Calu3 (cell line): ENCODE measurements around the gene HCST. TPM values are rescaled to one million over a fixed set of nuclear protein-coding genes. Genes with fewer than 3 reads are reported as not detected.
"Not testable (repeated sequence)": the region's sequence is repeated elsewhere in the genome, so short reads cannot be mapped to it uniquely, and the experiment has no call there.

Experiments used
- BruUV-seq: library from RNA; stranded (reverse); fragments of 400-500 nt; replicated peaks from 2 replicates; lab custom pipeline; 2021; lab: Mats Ljungman, UMichigan
- CTCF ChIA-PET: fragments of 300-600 bp; sonication (Branson Sonifier 250); formaldehyde crosslinking; loops from one replicate; lab custom pipeline; 2022; ENCODE audit warnings: antibody characterized with exemption; lab: Charles Lee
- DNase-seq: peaks from one replicate; pipeline ENCODE4 v3.0.0; 2022
- H3K27ac Mint-ChIP-seq: one replicate; pipeline ENCODE4 v1.8.0; 2022; ENCODE audit warnings: mixed read lengths; ENCODE audit not compliant: unreplicated experiment
- H3K27me3 Mint-ChIP-seq: one replicate; pipeline ENCODE4 v1.8.0; 2022; ENCODE audit warnings: mixed read lengths; ENCODE audit not compliant: unreplicated experiment
- H3K36me3 Mint-ChIP-seq: one replicate; pipeline ENCODE4 v1.8.0; 2022; ENCODE audit warnings: mild to moderate bottlenecking, moderate library complexity, mixed read lengths; ENCODE audit not compliant: insufficient read depth, unreplicated experiment
- H3K4me1 Mint-ChIP-seq: one replicate; pipeline ENCODE4 v1.8.0; 2022; ENCODE audit warnings: mild to moderate bottlenecking, low read depth, mixed read lengths; ENCODE audit not compliant: unreplicated experiment
- H3K4me3 Mint-ChIP-seq: one replicate; pipeline ENCODE4 v1.8.0; 2022; ENCODE audit warnings: mild to moderate bottlenecking, low read depth, moderate library complexity, mixed read lengths; ENCODE audit not compliant: unreplicated experiment
- H3K9me3 Mint-ChIP-seq: one replicate; pipeline ENCODE4 v1.8.0; 2022; ENCODE audit warnings: low read depth, mixed read lengths; ENCODE audit not compliant: unreplicated experiment
- intact Hi-C: fragments of 100-400 bp; cut with micrococcal nuclease; formaldehyde crosslinking; loops from one replicate; pipeline ENCODE4 v1.10.0; 2022; ENCODE audit not compliant: unreplicated experiment
- total RNA-seq: library from RNA; stranded (reverse); gene quantifications from 2 replicates; pipeline ENCODE4 v1.2.3, GENCODE V29; 2022
- TF ChIP-seq, protein P1 (sequence below): fragments of 200-600 bp; IDR thresholded peaks from one replicate; pipeline ENCODE4 v1.8.0; 2022; ENCODE audit warnings: antibody characterized with exemption; ENCODE audit not compliant: unreplicated experiment

Gene HCST
- total RNA-seq, 1 experiment from 2014 or later: not detected

DNA sequence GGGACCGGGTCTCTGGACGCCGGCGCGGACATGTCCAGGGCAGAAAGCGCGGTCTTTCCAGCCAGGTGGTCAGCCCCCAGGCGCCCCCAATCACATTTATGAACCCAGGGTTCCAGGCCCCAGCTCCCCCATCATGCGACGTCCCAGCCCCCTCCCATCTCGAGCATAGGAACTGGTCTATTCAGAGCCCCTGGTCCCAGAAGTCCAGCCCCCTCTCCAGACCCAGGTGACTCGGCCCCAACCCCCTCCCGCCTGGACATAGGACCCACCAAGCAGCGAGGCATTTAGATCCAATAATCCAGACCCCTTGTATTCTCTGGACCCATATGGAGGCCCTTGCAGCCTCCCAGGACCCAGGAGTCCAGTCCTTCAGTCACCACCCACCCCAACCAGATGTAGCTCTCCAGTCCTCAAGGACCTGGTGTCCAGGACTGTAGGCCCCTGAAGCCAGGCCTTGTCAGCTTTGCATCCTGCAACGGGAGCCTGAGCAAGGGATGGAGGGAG lies 33.5 kb upstream of the HCST start:
- intact Hi-C loops: no loop called here
- H3K27me3 Mint-ChIP-seq: peaks cover 73% of the 10 kb centered on the region
- H3K36me3 Mint-ChIP-seq: peaks cover 17% of the 10 kb centered on the region
- H3K9me3 Mint-ChIP-seq: no peaks in the 10 kb centered on the region
- CTCF ChIA-PET: interaction anchor here (0.6 to 0.7 kb wide), 2 partner anchors 52 to 124 kb away, joined by 3 to 4 read pairs; no protein-coding TSS in a partner anchor
- H3K4me1 Mint-ChIP-seq: peaks cover 13% of the 10 kb centered on the region
- H3K4me3 Mint-ChIP-seq: peak overlapping the region; percentile 58
- H3K27ac Mint-ChIP-seq: no peak overlapping the region
- no TSS peak for BruUV-seq
- DNase-seq: no peak
- TF ChIP-seq, protein P1, sequence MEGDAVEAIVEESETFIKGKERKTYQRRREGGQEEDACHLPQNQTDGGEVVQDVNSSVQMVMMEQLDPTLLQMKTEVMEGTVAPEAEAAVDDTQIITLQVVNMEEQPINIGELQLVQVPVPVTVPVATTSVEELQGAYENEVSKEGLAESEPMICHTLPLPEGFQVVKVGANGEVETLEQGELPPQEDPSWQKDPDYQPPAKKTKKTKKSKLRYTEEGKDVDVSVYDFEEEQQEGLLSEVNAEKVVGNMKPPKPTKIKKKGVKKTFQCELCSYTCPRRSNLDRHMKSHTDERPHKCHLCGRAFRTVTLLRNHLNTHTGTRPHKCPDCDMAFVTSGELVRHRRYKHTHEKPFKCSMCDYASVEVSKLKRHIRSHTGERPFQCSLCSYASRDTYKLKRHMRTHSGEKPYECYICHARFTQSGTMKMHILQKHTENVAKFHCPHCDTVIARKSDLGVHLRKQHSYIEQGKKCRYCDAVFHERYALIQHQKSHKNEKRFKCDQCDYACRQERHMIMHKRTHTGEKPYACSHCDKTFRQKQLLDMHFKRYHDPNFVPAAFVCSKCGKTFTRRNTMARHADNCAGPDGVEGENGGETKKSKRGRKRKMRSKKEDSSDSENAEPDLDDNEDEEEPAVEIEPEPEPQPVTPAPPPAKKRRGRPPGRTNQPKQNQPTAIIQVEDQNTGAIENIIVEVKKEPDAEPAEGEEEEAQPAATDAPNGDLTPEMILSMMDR: no peak

DNA sequence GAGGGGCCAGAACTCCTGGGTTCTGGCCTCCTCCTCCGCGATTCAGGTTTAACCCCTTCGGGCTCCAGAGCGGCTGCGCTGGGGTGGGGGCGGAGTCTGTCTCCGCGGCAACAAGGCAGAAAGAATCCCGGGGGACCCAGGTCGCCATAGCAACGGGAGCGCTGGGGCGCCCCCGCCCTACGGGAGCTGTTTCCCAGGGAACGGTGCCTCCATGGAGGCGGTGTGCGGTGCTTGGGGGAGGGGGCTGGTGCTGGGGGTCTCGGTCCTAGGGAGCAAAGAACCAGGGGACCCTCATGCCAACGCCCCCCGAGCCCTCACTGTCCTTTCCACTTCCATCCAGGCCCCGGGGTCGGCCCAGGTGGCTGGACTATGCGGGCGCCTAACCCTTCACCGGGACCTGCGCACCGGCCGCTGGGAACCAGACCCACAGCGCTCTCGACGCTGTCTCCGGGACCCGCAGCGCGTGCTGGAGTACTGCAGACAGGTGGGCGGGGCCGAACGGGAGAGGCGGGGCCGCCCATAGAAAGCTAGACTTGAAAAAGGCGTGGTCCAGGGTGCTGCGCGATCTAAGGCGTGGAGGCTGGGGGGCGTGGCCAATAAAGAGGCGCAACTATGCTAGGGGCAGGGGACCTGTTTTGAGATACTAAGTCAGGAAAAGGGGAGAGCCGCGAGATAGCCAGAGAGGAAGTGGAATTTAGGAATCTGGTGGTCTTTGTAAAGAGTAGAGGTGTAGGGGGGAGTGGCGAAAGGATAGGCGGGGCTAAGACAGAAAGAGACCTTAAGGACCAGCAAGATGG lies 32.8 kb upstream of the HCST start:
- BruUV-seq: no TSS peak
- Mint-ChIP-seq H3K9me3 (no peaks in the 10 kb centered on the region), H3K27me3 (peaks cover 73% of the 10 kb centered on the region), H3K36me3 (peaks cover 17% of the 10 kb centered on the region), H3K4me3 (peak overlapping the region; percentile 58), H3K27ac (peak overlapping the region; percentile 46), H3K4me1 (peaks cover 13% of the 10 kb centered on the region)
- TF ChIP-seq, protein P1: no peak
- intact Hi-C loops: no loop called here
- DNase-seq: peak; percentile 91
- CTCF ChIA-PET: interaction anchor here (0.5 to 0.7 kb wide), 2 partner anchors 39 to 62 kb away, joined by 3 read pairs; partner anchors contain the start of gene TYROBP

DNA sequence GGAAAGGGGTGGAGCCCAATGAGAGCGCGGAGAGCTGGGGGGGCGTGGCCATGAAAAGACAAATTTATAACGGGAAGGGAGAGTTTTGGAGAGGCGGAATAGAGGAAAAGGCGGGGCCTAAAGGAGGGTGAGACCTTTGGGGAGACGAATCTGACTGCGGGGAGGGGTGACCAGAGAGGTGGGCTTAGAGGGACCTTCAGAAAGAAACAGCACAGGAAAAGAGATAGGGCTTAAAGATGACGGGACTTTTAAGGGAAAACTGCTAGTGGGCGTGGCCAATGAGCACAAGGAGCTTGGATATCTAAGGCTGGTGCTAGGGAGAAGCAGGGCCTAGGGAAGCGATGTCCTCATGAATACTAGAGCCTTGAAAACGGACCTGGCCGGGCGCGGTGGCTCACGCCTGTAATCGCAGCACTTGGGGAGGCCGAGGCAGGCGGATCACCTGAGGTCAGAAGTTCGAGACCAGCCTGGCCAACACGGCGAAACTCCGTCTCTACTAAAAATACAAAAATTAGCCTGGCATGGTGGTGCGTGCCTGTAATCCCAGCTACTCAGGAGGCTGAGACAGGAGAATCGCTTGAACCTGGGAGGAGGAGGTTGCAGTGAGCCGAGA lies 32.1 kb upstream of the HCST start:
- H3K9me3 Mint-ChIP-seq, intact Hi-C loops, BruUV-seq: not testable (repeated sequence)
- peaks cover 13% of the 10 kb centered on the region for H3K4me1 Mint-ChIP-seq
- peak overlapping the region; percentile 58 for H3K4me3 Mint-ChIP-seq
- H3K27me3 Mint-ChIP-seq: peaks cover 67% of the 10 kb centered on the region
- peaks cover 17% of the 10 kb centered on the region for H3K36me3 Mint-ChIP-seq
- H3K27ac Mint-ChIP-seq: peak overlapping the region; percentile 46
- peak; percentile 44 for DNase-seq
- CTCF ChIA-PET: interaction anchor here (0.5 to 0.7 kb wide), 3 partner anchors 38 to 340 kb away, joined by 3 to 8 read pairs (median 3); partner anchors contain the start of gene TYROBP

GRCh38 chr19:35870798-35871197 lies 31.5 kb upstream of the HCST start:
- CTCF ChIA-PET: no interaction called here
- H3K9me3 Mint-ChIP-seq: no peaks in the 10 kb centered on the region
- peaks cover 66% of the 10 kb centered on the region for H3K27me3 Mint-ChIP-seq
- intact Hi-C loops: no loop called here
- H3K4me3 Mint-ChIP-seq: no peak overlapping the region
- DNase-seq: no peak
- no peak overlapping the region for H3K27ac Mint-ChIP-seq
- peaks cover 13% of the 10 kb centered on the region for H3K4me1 Mint-ChIP-seq
- no TSS peak for BruUV-seq
- TF ChIP-seq, protein P1: no peak
- peaks cover 17% of the 10 kb centered on the region for H3K36me3 Mint-ChIP-seq
